Keratinocyte (primary cell): ENCODE measurements around the gene MYL12B. TPM values are rescaled to one million over a fixed set of nuclear protein-coding genes. Genes with fewer than 3 reads are reported as not detected.

Experiments used
- DNase-seq: peaks from one replicate; pipeline ENCODE4 v3.0.0-alpha.2; 2011; ENCODE audit warnings: low read depth, missing footprints, low spot score
- FAIRE-seq: peaks from 2 replicates; lab custom pipeline; 2011; peaks lifted over from hg19 to GRCh38; lab: Jason Lieb, UNC
- H2AFZ ChIP-seq: 2 replicates; pipeline ENCODE4 v1.6.0; 2012; ENCODE audit warnings: low read length, control low read depth, inconsistent platforms; ENCODE audit not compliant: control insufficient read depth
- H3K27ac ChIP-seq: 2 replicates; pipeline ENCODE4 v1.5.1; 2011; ENCODE audit warnings: low read length; ENCODE audit not compliant: control insufficient read depth, insufficient read depth
- H3K27me3 ChIP-seq: 3 replicates; pipeline ENCODE4 v1.6.0; 2011; ENCODE audit warnings: low read length; ENCODE audit not compliant: control insufficient read depth, insufficient read depth; ENCODE audit errors: extremely low read depth
- H3K36me3 ChIP-seq, 2 experiments: 2 replicates in 1 of 2; 3 replicates in 1 of 2; pipeline ENCODE4 v1.5.1; 2011; ENCODE audit warnings: low read length in 2 of 2, mild to moderate bottlenecking in 1 of 2; ENCODE audit not compliant: control insufficient read depth in 2 of 2, insufficient read depth in 2 of 2; ENCODE audit errors: extremely low read depth in 1 of 2
- H3K4me1 ChIP-seq: 3 replicates; pipeline ENCODE4 v1.5.1; 2011; ENCODE audit warnings: low read length; ENCODE audit not compliant: control insufficient read depth, insufficient read depth; ENCODE audit errors: extremely low read depth
- H3K4me2 ChIP-seq: 3 replicates; pipeline ENCODE4 v1.6.0; 2011; ENCODE audit warnings: low read depth, low read length; ENCODE audit not compliant: control insufficient read depth, insufficient read depth; ENCODE audit errors: extremely low read depth
- H3K4me3 ChIP-seq, 3 experiments: fragments of 200-600 bp in 1 of 3; sonication (generic) in 1 of 3; 2 replicates in 2 of 3; 3 replicates in 1 of 3; pipeline ENCODE4 v1.5.1; 2011 to 2016; ENCODE audit warnings: low read length in 3 of 3, mild to moderate bottlenecking in 3 of 3, control low read depth in 2 of 3, inconsistent platforms in 1 of 3, low read depth in 1 of 3, mixed read lengths in 1 of 3, mixed run types in 1 of 3, moderate library complexity in 1 of 3; ENCODE audit not compliant: control insufficient read depth in 2 of 3, insufficient read depth in 2 of 3; ENCODE audit errors: extremely low read depth in 1 of 3
- H3K79me2 ChIP-seq: 2 replicates; pipeline ENCODE4 v1.6.0; 2012; ENCODE audit warnings: low read length; ENCODE audit not compliant: control insufficient read depth, insufficient read depth
- H3K9ac ChIP-seq: 3 replicates; pipeline ENCODE4 v1.6.0; 2011; ENCODE audit warnings: low read length; ENCODE audit not compliant: control insufficient read depth, insufficient read depth; ENCODE audit errors: extremely low read depth
- H3K9me1 ChIP-seq: 3 replicates; pipeline ENCODE4 v1.6.0; 2011; ENCODE audit warnings: low read length; ENCODE audit not compliant: control insufficient read depth, insufficient read depth; ENCODE audit errors: extremely low read depth
- H3K9me3 ChIP-seq: 2 replicates; pipeline ENCODE4 v1.5.1; 2012; ENCODE audit warnings: low read depth, low read length; ENCODE audit not compliant: control insufficient read depth
- H4K20me1 ChIP-seq: 3 replicates; pipeline ENCODE4 v1.6.0; 2011; ENCODE audit warnings: low read length; ENCODE audit not compliant: control insufficient read depth, insufficient read depth; ENCODE audit errors: extremely low read depth
- CTCF ChIP-seq, 3 experiments: IDR thresholded peaks in 1 of 3; conservative IDR thresholded peaks in 1 of 3; optimal IDR thresholded peaks in 1 of 3; 2 replicates in 2 of 3; 3 replicates in 1 of 3; pipeline versions ENCODE3 to v1.5.1; 2011; ENCODE audit warnings: low read length in 3 of 3, mild to moderate bottlenecking in 3 of 3, moderate library complexity in 2 of 3, control low read depth in 1 of 3, inconsistent platforms in 1 of 3; ENCODE audit not compliant: insufficient read depth in 2 of 3; ENCODE audit errors: extremely low read depth in 1 of 3
- EZH2 ChIP-seq: IDR thresholded peaks from one replicate; pipeline ENCODE4 v1.6.1; 2012; ENCODE audit warnings: inconsistent platforms, mild to moderate bottlenecking, low read length, moderate library complexity
- dilution Hi-C: fragments of 300-500 bp; cut with MboI; formaldehyde crosslinking; loops from one replicate; pipeline ENCODE4 v1.7.0; 2020; ENCODE audit warnings: low sequenced_read_pairs; ENCODE audit not compliant: extremely low pct_ligation_motif_present
- polyA plus RNA-seq, 5 experiments: library from polyadenylated mRNA; depleted of rRNA in 3 of 5; stranded (reverse) in 3 of 5; stranded (forward) in 1 of 5; unstranded in 1 of 5; fragments of >200 nt; gene quantifications; 1 replicate in 1 of 5; 2 replicates in 3 of 5; 3 replicates in 1 of 5; pipeline versions ENCODE4 v1.2.1 to v1.2.3, GENCODE V29; 2011 to 2012; ENCODE audit warnings: missing spikeins in 2 of 5, low read depth in 1 of 5, low replicate concordance in 1 of 5

Gene MYL12B
- polyA plus RNA-seq, 1 donor (not counting 4 experiments of a cell fraction or from before 2014, with no cell fraction given): 1,224 TPM

GRCh38 chr18:3260995-3261372 is 949 bp upstream of the MYL12B start:
- no peaks in the 10 kb centered on the region for H3K9me3 ChIP-seq
- peaks cover 27% of the 10 kb centered on the region for H3K4me1 ChIP-seq
- H3K9ac ChIP-seq: peak overlapping the region; percentile 98
- DNase-seq: no peak
- peak overlapping the region; percentile 71 for H3K4me2 ChIP-seq
- peak overlapping the region; percentile 96 for H3K27ac ChIP-seq
- peak overlapping the region; percentile 78 to 98 (median 88) for H3K4me3 ChIP-seq
- H3K79me2 ChIP-seq: peaks cover 43% of the 10 kb centered on the region
- H4K20me1 ChIP-seq: peaks cover 28% of the 10 kb centered on the region
- dilution Hi-C loops: no loop called here
- H3K36me3 ChIP-seq: peaks cover 6 to 20% of the 10 kb centered on the region in 2 experiments
- H3K9me1 ChIP-seq: peaks cover 7% of the 10 kb centered on the region
- no peak for FAIRE-seq
- no peaks in the 10 kb centered on the region for H3K27me3 ChIP-seq
- TF ChIP-seq CTCF (optimal IDR thresholded peaks at IDR 0.05 in 1 of 3, IDR thresholded peaks at IDR 0.05 in 1 of 3, conservative IDR thresholded peaks at IDR 0.05 in 1 of 3; ENCODE audit: extremely low read depth in 1 of 3, insufficient read depth in 2 of 3, low read length in 3 of 3) (no peak), EZH2 (no peak)
- H2AFZ ChIP-seq: peak overlapping the region; percentile 74

- H3K4me1 ChIP-seq: peaks cover 42% of the 10 kb centered on the region
- dilution Hi-C loops: no loop called here
Measured at GRCh38 chr18:3262234-3263131, 550 bp downstream of the MYL12B start.

More at GRCh38 chr18:3262234-3263131, 550 bp downstream of the MYL12B start:
- Histone ChIP-seq H3K27me3 (no peaks in the 10 kb centered on the region), H2AFZ (no peak overlapping the region), H3K36me3 (peaks cover 4 to 20% of the 10 kb centered on the region in 2 experiments), H3K9ac (peak overlapping the region; percentile 98), H3K9me3 (no peaks in the 10 kb centered on the region), H3K4me3 (peak overlapping the region; percentile 78 to 98 (median 88)), H3K79me2 (peaks cover 58% of the 10 kb centered on the region), H3K9me1 (peaks cover 12% of the 10 kb centered on the region), H4K20me1 (peaks cover 41% of the 10 kb centered on the region), H3K27ac (peak overlapping the region; percentile 96), H3K4me2 (peak overlapping the region; percentile 96)
- DNase-seq (no peak), FAIRE-seq (no peak)
- TF ChIP-seq CTCF (optimal IDR thresholded peaks at IDR 0.05 in 1 of 3, IDR thresholded peaks at IDR 0.05 in 1 of 3, conservative IDR thresholded peaks at IDR 0.05 in 1 of 3; ENCODE audit: extremely low read depth in 1 of 3, insufficient read depth in 2 of 3, low read length in 3 of 3): no peak
- no peak for TF ChIP-seq EZH2
